K562 (cell line): ENCODE measurements around the gene HPCAL1. TPM values are rescaled to one million over a fixed set of nuclear protein-coding genes. Genes with fewer than 3 reads are reported as not detected.

Source experiments
- BCLAF1 ChIP-seq, 2 experiments: fragments of 450-650 bp in 1 of 2; IDR thresholded peaks; 2 replicates each; pipeline ENCODE4 v1.6.1; 2011 to 2017; ENCODE audit warnings: low read depth in 2 of 2, antibody characterized with exemption in 1 of 2, borderline replicate concordance in 1 of 2, low read length in 1 of 2, mild to moderate bottlenecking in 1 of 2, mixed read lengths in 1 of 2; ENCODE audit not compliant: control insufficient read depth in 1 of 2
- CBX8 ChIP-seq: fragments of 200-600 bp; sonication (generic); IDR thresholded peaks from 2 replicates; pipeline ENCODE4 v1.6.1; 2012; ENCODE audit warnings: borderline replicate concordance, mixed run types, low read depth, mild to moderate bottlenecking, moderate library complexity, mixed read lengths, low read length, control low read depth, inconsistent platforms; ENCODE audit not compliant: poor library complexity, severe bottlenecking; ENCODE audit errors: extremely low read depth
- CCNT2 ChIP-seq: IDR thresholded peaks from 2 replicates; pipeline ENCODE4 v1.6.1; 2011; ENCODE audit warnings: borderline replicate concordance, low read depth, mild to moderate bottlenecking, moderate library complexity, mixed read lengths, low read length; ENCODE audit not compliant: insufficient read length; ENCODE audit errors: extremely low read depth
- HDAC8 ChIP-seq: fragments of 450-650 bp; IDR thresholded peaks from 2 replicates; pipeline ENCODE4 v1.6.1; 2016; ENCODE audit warnings: mild to moderate bottlenecking, missing genetic modification characterization, moderate library complexity, missing compliant biosample characterization
- HLTF ChIP-seq: fragments of 450-650 bp; IDR thresholded peaks from 2 replicates; pipeline ENCODE4 v1.6.1; 2016
- MAFF ChIP-seq: IDR thresholded peaks from 2 replicates; pipeline ENCODE4 v1.6.1; 2012; ENCODE audit warnings: low read length, improper control_type of control experiment
- MBD2 ChIP-seq: sonication (generic); IDR thresholded peaks from 2 replicates; pipeline ENCODE4 v1.6.1; 2016; ENCODE audit warnings: low read depth, borderline replicate concordance
- SAFB2 ChIP-seq: fragments of 200-400 bp; formaldehyde crosslinking; IDR thresholded peaks from 2 replicates; pipeline ENCODE4 v1.6.1; 2018; ENCODE audit warnings: borderline replicate concordance, low read length, low read depth, moderate library complexity; ENCODE audit not compliant: severe bottlenecking
- SNRNP70 ChIP-seq: fragments of 200-400 bp; formaldehyde crosslinking; optimal IDR thresholded peaks from 2 replicates; pipeline ENCODE3; 2017; ENCODE audit warnings: low read depth, low read length
- TAF15 ChIP-seq: fragments of 200-400 bp; formaldehyde crosslinking; IDR thresholded peaks from 2 replicates; pipeline ENCODE4 v1.6.1; 2017; ENCODE audit warnings: mild to moderate bottlenecking, low read depth, low read length, moderate library complexity
- ZFP1 ChIP-seq: fragments of 450-650 bp; formaldehyde crosslinking; IDR thresholded peaks from 2 replicates; pipeline ENCODE4 v1.4.0; 2020; ENCODE audit warnings: mild to moderate bottlenecking, mixed read lengths
- ZKSCAN1 ChIP-seq: fragments of 150-350 bp; IDR thresholded peaks from 2 replicates; pipeline ENCODE4 v1.6.1; 2016; ENCODE audit warnings: low read depth, low read length
- ZNF133 ChIP-seq: fragments of 250-450 bp; sonication (Bioruptor Pico); IDR thresholded peaks from 2 replicates; pipeline ENCODE4 v1.4.0; 2020; ENCODE audit warnings: mild to moderate bottlenecking
- ZNF316 ChIP-seq: fragments of 450-650 bp; IDR thresholded peaks from 2 replicates; pipeline ENCODE4 v1.6.1; 2016
- polyA plus RNA-seq, 8 experiments: library from polyadenylated mRNA; depleted of rRNA in 4 of 8; stranded (reverse) in 5 of 8; unstranded in 3 of 8; fragments of >200 nt; fragmentation: Nextera tagmentation in 2 of 8; fragmentation: Illumina TruSeq in 1 of 8; extraction: Ambion mirVana in 2 of 8; extraction: Trizol in 1 of 8; gene quantifications; 2 replicates each; pipeline versions ENCODE4 v1.2.1 to v1.2.3, GENCODE V29; 2011 to 2014; ENCODE audit warnings: inconsistent platforms in 1 of 8, missing spikeins in 1 of 8
- total RNA-seq, 7 experiments: library from RNA; depleted of rRNA in 6 of 7; stranded (reverse); fragments of >200 nt in 6 of 7; fragmentation: Illumina TruSeq in 2 of 7; extraction: Trizol in 2 of 7; gene quantifications; 2 replicates each; pipeline versions ENCODE4 v1.2.1 to v1.2.3, GENCODE V29; 2011 to 2021; ENCODE audit warnings: low replicate concordance in 1 of 7
- TF ChIP-seq, protein P1 (sequence below), 2 experiments: fragments of 150-350 bp in 1 of 2; IDR thresholded peaks; 2 replicates each; pipeline ENCODE4 v1.6.1; 2012 to 2016; ENCODE audit warnings: low read depth in 2 of 2, low read length in 2 of 2, mild to moderate bottlenecking in 1 of 2, moderate library complexity in 1 of 2
- TF ChIP-seq, protein P2 (sequence below): sonication (generic); IDR thresholded peaks from 2 replicates; pipeline ENCODE4 v1.6.1; 2016
- TF ChIP-seq, protein P3 (sequence below): IDR thresholded peaks from 2 replicates; pipeline ENCODE4 v1.6.1; 2016; ENCODE audit warnings: missing genetic modification characterization, missing compliant biosample characterization

HPCAL1 gene
- total and polyA plus RNA-seq, 9 of the 15 experiments (the other 6 are each of a cell fraction or from before 2014, with no cell fraction given) = 2.7 to 65.5 (median 23.9) TPM

- TF ChIP-seq, protein P1, sequence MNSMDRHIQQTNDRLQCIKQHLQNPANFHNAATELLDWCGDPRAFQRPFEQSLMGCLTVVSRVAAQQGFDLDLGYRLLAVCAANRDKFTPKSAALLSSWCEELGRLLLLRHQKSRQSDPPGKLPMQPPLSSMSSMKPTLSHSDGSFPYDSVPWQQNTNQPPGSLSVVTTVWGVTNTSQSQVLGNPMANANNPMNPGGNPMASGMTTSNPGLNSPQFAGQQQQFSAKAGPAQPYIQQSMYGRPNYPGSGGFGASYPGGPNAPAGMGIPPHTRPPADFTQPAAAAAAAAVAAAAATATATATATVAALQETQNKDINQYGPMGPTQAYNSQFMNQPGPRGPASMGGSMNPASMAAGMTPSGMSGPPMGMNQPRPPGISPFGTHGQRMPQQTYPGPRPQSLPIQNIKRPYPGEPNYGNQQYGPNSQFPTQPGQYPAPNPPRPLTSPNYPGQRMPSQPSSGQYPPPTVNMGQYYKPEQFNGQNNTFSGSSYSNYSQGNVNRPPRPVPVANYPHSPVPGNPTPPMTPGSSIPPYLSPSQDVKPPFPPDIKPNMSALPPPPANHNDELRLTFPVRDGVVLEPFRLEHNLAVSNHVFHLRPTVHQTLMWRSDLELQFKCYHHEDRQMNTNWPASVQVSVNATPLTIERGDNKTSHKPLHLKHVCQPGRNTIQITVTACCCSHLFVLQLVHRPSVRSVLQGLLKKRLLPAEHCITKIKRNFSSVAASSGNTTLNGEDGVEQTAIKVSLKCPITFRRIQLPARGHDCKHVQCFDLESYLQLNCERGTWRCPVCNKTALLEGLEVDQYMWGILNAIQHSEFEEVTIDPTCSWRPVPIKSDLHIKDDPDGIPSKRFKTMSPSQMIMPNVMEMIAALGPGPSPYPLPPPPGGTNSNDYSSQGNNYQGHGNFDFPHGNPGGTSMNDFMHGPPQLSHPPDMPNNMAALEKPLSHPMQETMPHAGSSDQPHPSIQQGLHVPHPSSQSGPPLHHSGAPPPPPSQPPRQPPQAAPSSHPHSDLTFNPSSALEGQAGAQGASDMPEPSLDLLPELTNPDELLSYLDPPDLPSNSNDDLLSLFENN (IDR thresholded peaks at IDR 0.05; ENCODE audit: low read depth in 2 of 2, low read length in 2 of 2) = no peak
- TF ChIP-seq MBD2 (no peak), BCLAF1 (IDR thresholded peaks at IDR 0.05; ENCODE audit: borderline replicate concordance in 1 of 2, control insufficient read depth in 1 of 2, low read depth in 2 of 2, low read length in 1 of 2) (peak in 1 of 2 experiments; percentile 19; a peak in 1 of 4 replicates), MAFF (no peak), ZNF133 (CRISPR knock-in tag) (no peak), ZNF316 (no peak), ZKSCAN1 (no peak; the same call in 1 of the 2 replicates), CBX8 (no peak), HLTF (peak; percentile 64; the same call in 1 of the 2 replicates), SAFB2 (no peak), SNRNP70 (no peak), CCNT2 (no peak), HDAC8 (tag) (no peak), TAF15 (no peak), ZFP1 (CRISPR knock-in tag) (no peak)
- TF ChIP-seq, protein P2, sequence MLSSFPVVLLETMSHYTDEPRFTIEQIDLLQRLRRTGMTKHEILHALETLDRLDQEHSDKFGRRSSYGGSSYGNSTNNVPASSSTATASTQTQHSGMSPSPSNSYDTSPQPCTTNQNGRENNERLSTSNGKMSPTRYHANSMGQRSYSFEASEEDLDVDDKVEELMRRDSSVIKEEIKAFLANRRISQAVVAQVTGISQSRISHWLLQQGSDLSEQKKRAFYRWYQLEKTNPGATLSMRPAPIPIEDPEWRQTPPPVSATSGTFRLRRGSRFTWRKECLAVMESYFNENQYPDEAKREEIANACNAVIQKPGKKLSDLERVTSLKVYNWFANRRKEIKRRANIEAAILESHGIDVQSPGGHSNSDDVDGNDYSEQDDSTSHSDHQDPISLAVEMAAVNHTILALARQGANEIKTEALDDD = no peak
- TF ChIP-seq, protein P3, sequence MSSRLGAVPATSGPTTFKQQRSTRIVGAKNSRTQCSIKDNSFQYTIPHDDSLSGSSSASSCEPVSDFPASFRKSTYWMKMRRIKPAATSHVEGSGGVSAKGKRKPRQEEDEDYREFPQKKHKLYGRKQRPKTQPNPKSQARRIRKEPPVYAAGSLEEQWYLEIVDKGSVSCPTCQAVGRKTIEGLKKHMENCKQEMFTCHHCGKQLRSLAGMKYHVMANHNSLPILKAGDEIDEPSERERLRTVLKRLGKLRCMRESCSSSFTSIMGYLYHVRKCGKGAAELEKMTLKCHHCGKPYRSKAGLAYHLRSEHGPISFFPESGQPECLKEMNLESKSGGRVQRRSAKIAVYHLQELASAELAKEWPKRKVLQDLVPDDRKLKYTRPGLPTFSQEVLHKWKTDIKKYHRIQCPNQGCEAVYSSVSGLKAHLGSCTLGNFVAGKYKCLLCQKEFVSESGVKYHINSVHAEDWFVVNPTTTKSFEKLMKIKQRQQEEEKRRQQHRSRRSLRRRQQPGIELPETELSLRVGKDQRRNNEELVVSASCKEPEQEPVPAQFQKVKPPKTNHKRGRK = no peak
These were observed 130.7 kb downstream of the HPCAL1 start (continued) for GRCh38 chr2:10433264-10433946.
